Muscle of leg (tissue), 11 donors: ENCODE results near the gene CST1. TPM values are rescaled to one million over a fixed set of nuclear protein-coding genes. Genes with fewer than 3 reads are reported as not detected.
"Not testable (repeated sequence)": the region's sequence is repeated elsewhere in the genome, so short reads cannot be mapped to it uniquely, and the experiment has no call there.

Experiments
- DNase-seq: peaks from one replicate; pipeline ENCODE4 v3.0.0; 2013
- H3K27ac ChIP-seq: one replicate; pipeline ENCODE4 v1.5.1; 2013; ENCODE audit warnings: mild to moderate bottlenecking, low read length, control low read depth
- H3K27me3 ChIP-seq: one replicate; pipeline ENCODE4 v1.6.1; 2013; ENCODE audit warnings: low read length; ENCODE audit not compliant: control insufficient read depth, insufficient read depth
- H3K36me3 ChIP-seq: one replicate; pipeline ENCODE4 v1.6.1; 2013; ENCODE audit warnings: low read length; ENCODE audit not compliant: control insufficient read depth, insufficient read depth
- H3K4me1 ChIP-seq: one replicate; pipeline ENCODE4 v1.6.1; 2013; ENCODE audit warnings: low read length; ENCODE audit not compliant: control insufficient read depth, insufficient read depth
- H3K4me3 ChIP-seq: one replicate; pipeline ENCODE4 v1.5.1; 2013; ENCODE audit warnings: low read length, control low read depth
- H3K9me3 ChIP-seq: replicated peaks from 2 replicates; pipeline ENCODE4 v1.6.1; 2013; ENCODE audit warnings: low read depth, low read length; ENCODE audit not compliant: control insufficient read depth
- WGBS: methylation state at CpG from one replicate; pipeline ENCODE4 v1.1.5; 2013; ENCODE audit warnings: missing lambda C conversion rate; ENCODE audit not compliant: insufficient coverage; 5-methylcytosine and 5-hydroxymethylcytosine counted together
- polyA plus RNA-seq, 8 donors: library from polyadenylated mRNA; unstranded; fragments of 120-200 nt; gene quantifications; one replicate each; pipeline versions ENCODE4 v1.2.1 to v1.2.3, GENCODE V29; 2013; ENCODE audit warnings: inconsistent platforms in 1 of 8, low replicate concordance in 1 of 8; ENCODE audit not compliant: insufficient read length in 8 of 8, insufficient read depth in 1 of 8
- total RNA-seq: library from RNA; stranded (reverse); fragments of 120-200 nt; gene quantifications from one replicate; pipeline ENCODE4 v1.2.4, GENCODE V29; 2013

The CST1 gene
- total and polyA plus RNA-seq, 9 donors, result not detected

DNA sequence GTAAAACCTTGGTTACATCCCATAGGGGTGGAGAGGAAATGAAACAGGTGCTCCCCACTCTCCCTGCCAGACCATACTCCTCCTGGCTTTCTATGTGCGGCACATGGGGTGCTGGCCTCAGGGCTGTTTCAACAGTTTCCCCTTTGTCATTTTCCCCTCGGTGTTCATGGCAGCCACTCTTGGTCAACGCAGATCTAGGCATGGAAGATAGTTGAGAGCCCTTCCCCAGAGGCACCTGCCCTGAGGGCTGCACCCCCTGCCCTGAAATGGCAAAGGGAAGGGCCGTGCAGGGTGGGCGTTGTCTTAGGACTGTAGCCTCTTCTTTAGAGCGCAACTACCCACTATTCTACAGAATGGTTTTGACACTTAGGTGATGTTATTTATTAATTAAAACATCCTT, 4.4 kb downstream of the CST1 start:
- H3K4me3 ChIP-seq, result no peak overlapping the region
- no peak for DNase-seq
- no peak overlapping the region for H3K27ac ChIP-seq
- H3K27me3 ChIP-seq, result no peaks in the 10 kb centered on the region
- no peaks in the 10 kb centered on the region for H3K9me3 ChIP-seq
- H3K4me1 ChIP-seq, result no peaks in the 10 kb centered on the region
- 80% methylated on average over 1 of the region's 6 CpGs for WGBS
- H3K36me3 ChIP-seq, result no peaks in the 10 kb centered on the region

DNA sequence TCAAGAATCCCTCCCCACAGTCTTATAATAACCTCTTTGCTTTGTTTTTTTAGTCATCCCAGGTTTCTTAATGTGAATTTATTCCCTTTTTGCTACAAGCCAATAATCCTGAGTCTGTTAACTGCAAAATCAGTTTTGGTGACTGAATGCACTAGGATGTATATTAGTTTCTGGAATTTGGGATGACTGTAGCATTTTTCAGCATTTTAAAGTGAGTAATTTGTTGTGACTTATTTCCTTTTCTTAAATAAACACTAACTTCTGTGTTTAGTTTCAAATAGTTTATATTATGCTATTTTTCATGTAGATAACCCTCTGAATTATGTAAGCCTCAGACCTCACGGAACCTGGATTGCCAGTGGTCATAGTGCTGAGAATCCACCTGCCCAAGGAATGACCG, 5.5 kb downstream of the CST1 start:
- no peaks in the 10 kb centered on the region for H3K36me3 ChIP-seq
- no peaks in the 10 kb centered on the region for H3K4me1 ChIP-seq
- no CpG with 5 or more reads among the region's 2 CpGs for WGBS
- no peak for DNase-seq
- H3K27ac ChIP-seq, result no peak overlapping the region
- no peaks in the 10 kb centered on the region for H3K9me3 ChIP-seq
- no peak overlapping the region for H3K4me3 ChIP-seq
- no peaks in the 10 kb centered on the region for H3K27me3 ChIP-seq

DNA sequence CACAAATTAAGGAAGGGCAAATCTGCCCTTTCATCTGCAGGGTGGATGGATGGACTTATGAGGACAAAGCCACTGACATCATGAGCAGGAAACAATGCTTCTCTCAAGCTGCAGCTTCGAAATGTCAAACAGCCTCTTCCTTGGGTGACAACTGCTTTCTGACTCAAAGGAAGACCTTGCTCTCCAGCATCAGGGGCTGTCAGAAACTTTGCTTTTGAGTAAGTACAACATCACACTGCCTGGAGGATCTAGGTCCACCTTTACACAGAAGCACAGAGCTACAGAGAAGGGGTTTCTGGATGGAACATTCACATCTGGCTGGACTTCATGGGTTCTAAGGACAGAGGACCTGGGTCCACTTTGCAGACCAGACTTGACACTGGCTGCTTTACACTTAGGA, 5.9 kb downstream of the CST1 start:
- Histone ChIP-seq H3K9me3 (no peaks in the 10 kb centered on the region), H3K27me3 (no peaks in the 10 kb centered on the region), H3K4me1 (no peaks in the 10 kb centered on the region), H3K4me3 (no peak overlapping the region), H3K27ac (no peak overlapping the region), H3K36me3 (no peaks in the 10 kb centered on the region)
- DNase-seq, result no peak
- no CpG with 5 or more reads among the region's 1 CpG for WGBS

- 94% methylated on average over 2 of the region's 3 CpGs for WGBS
- not testable (repeated sequence) for DNase-seq, H3K36me3 ChIP-seq, H3K4me1 ChIP-seq, H3K27me3 ChIP-seq, H3K9me3 ChIP-seq, H3K27ac ChIP-seq, H3K4me3 ChIP-seq
Observed at GRCh38 chr20:23735391-23735790, 15.3 kb downstream of the CST1 start.

DNA sequence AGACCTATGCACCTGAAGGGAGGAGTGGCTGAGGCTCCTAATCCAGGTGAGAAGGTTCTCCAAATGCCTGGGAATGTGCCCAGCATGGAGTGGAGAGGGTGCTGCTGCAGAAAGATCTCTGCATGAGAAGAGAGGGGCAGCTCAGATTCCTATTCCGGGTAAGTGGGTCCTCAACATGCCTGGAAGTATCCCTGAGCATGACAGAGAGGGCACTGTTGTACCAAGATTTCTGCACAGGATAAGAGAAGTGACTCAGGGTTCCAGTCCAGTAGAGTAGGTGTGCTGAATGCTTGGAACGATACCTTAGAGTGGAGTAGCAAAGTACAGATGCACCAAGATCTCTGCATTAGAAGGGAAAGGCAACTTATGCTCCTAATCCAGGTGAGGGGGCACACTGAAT, 15.8 kb downstream of the CST1 start:
- not testable (repeated sequence) for H3K27me3 ChIP-seq, H3K4me3 ChIP-seq, H3K4me1 ChIP-seq, H3K36me3 ChIP-seq, DNase-seq, H3K27ac ChIP-seq, H3K9me3 ChIP-seq
- 84% methylated on average over 2 of the region's 2 CpGs for WGBS

DNA sequence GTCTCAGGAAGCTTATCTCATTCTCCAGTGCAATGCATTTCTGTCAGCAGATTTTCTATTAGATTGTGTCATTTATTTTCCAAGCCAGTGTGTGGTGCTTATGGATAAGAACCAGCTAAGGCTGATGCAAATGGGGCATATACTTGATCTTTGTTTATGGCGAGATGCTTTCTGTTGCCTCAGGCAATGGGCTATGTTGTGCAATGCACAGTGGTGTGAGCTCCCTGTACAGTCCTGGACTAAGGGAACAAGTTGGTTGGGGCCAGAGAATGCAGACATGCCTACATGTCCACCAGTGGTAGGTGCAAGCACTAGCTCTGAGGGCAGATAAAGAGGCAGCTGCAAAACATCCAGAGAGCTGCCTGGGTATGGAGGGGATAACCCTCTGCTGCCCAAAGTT, 16.3 kb downstream of the CST1 start:
- WGBS, result 88% methylated on average over 1 of the region's 1 CpG
- H3K27me3 ChIP-seq, H3K4me1 ChIP-seq, H3K36me3 ChIP-seq, H3K9me3 ChIP-seq, H3K27ac ChIP-seq, H3K4me3 ChIP-seq, DNase-seq: not testable (repeated sequence)

GRCh38 chr20:23727016-23727415, 23.7 kb downstream of the CST1 start:
- Histone ChIP-seq H3K36me3 (no peaks in the 10 kb centered on the region), H3K27ac (no peak overlapping the region), H3K4me3 (no peak overlapping the region), H3K4me1 (no peaks in the 10 kb centered on the region), H3K27me3 (no peaks in the 10 kb centered on the region), H3K9me3 (no peaks in the 10 kb centered on the region)
- no peak for DNase-seq
- no CpG with 5 or more reads among the region's 3 CpGs for WGBS

DNA sequence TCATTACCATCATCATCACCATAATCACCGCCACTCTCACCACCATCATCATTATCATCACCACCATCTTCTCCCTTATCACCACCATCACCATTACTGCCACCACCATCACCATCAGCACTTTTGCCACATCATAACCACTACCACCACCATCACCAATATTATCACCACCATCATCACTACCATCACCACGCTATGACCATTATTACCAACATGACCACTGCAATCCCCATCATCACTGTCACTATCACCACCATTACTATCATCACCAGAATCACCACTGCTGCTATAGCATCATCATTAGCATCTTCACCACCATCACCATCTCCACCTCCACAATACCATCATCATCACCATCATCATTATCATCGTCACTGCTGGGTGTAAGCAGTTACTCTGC, 25.6 kb downstream of the CST1 start:
- no peak overlapping the region for H3K4me3 ChIP-seq
- H3K36me3 ChIP-seq, result no peaks in the 10 kb centered on the region
- no peaks in the 10 kb centered on the region for H3K9me3 ChIP-seq
- H3K27me3 ChIP-seq, result no peaks in the 10 kb centered on the region
- H3K27ac ChIP-seq, result no peak overlapping the region
- DNase-seq, result no peak
- H3K4me1 ChIP-seq, result no peaks in the 10 kb centered on the region
- WGBS, result 97% methylated on average over 2 of the region's 3 CpGs

DNA sequence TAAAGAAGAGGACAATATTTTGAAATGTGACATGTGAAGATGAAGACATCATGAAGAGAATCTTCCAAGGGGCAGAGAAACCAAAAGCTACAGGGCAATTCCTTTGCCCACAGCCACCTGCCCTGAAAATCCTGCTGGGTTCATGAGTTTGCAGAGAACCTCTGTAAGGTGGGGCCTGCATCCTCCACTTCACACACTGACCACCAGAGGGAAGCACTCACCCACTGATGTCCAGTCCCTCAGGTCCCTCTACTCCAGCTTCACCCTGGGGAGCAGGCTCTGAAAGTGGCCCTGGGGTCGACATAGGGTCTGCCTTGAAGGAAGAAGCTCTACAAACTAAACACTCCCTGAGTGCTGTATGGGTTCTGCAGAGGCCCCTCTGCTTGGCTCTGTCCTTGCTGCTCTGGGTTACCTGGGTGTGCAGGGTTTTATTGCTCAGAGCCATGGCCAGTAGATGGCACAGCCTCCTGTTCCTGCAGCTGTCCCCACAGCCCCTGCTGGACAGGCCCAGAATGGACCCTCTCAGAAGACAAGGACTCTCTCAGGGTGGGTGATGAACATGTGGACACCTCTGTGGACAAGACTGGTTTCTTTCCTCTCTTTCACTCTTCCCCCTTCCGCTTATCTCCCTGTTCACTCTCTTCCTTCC, 27.0 kb downstream of the CST1 start:
- not testable (repeated sequence) for H3K27ac ChIP-seq, H3K36me3 ChIP-seq, DNase-seq, H3K4me3 ChIP-seq, H3K27me3 ChIP-seq, H3K9me3 ChIP-seq, H3K4me1 ChIP-seq
- no CpG with 5 or more reads among the region's 2 CpGs for WGBS

DNA sequence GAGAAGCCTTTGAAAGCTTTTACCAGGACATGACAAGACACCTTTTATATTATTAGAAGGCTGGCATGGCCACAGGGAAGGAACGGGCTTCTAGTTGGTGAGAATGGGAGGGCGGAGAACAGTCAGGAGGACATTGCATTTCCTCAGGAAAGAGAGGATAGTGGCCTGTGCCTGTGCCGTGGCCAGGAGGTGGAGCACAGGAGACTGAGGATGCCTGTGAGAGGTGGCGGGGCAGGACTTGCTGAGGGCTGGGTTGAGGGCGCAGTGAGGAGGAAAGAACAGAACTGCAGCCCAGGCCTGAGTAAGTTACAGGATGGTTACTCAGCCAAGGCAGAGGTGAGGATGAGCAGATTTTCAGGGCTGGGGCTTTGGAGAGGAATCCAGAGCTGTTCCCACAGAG, 27.9 kb downstream of the CST1 start:
- WGBS, result 71% methylated on average over 5 of the region's 5 CpGs
- DNase-seq, H3K36me3 ChIP-seq, H3K27ac ChIP-seq, H3K9me3 ChIP-seq, H3K4me3 ChIP-seq, H3K4me1 ChIP-seq, H3K27me3 ChIP-seq: not testable (repeated sequence)

DNA sequence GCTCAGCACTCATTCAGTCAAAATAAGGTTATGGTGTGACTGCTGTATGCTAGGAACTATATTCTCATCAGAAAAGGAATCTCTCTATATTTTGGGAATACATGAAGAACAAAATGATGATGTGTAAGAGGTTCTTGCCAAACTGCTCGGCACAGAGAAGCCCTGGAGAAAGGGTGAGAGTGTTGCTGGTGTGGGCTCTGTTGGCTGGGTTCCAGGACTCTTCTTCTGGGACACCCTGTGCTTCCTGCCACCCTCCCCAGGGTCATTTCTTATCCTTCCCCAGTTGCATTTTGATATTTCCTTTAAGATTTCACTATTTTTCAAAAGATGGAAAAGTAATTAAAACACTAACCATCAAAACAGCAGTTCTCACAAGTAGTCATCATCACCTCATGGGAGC, 28.8 kb downstream of the CST1 start:
- no peak overlapping the region for H3K4me3 ChIP-seq
- no CpG with 5 or more reads among the region's 1 CpG for WGBS
- no peak overlapping the region for H3K27ac ChIP-seq
- no peaks in the 10 kb centered on the region for H3K9me3 ChIP-seq
- no peaks in the 10 kb centered on the region for H3K36me3 ChIP-seq
- H3K4me1 ChIP-seq, result no peaks in the 10 kb centered on the region
- DNase-seq, result peak; percentile 4
- H3K27me3 ChIP-seq, result no peaks in the 10 kb centered on the region
